Measurements from ENCODE around the gene AFG3L2. TPM values are rescaled to one million over a fixed set of nuclear protein-coding genes. Genes with fewer than 3 reads are reported as not detected.
A peak's percentile ranks its signal among the peaks of the same experiment; 100 is the strongest.

AFG3L2 gene
- total and polyA plus RNA-seq, 2 experiments from 2014 or later: 44.1 to 60.8 TPM

GRCh38 chr18:12362473-12363174 is 14.4 kb downstream of the AFG3L2 start:
- peaks cover 61% of the 10 kb centered on the region for H3K79me2 ChIP-seq
- H3K4me3 ChIP-seq: no peak overlapping the region
- TF ChIP-seq EZH2phosphoT487 (IDR thresholded peaks at IDR 0.05; ENCODE audit: low read depth, severe bottlenecking, unreplicated experiment) (no peak), CTCF (IDR thresholded peaks at IDR 0.05; ENCODE audit: poor library complexity) (no peak)
- peaks cover 6% of the 10 kb centered on the region for H4K20me1 ChIP-seq (ENCODE audit: insufficient read depth, poor library complexity, severe bottlenecking)
- no peaks in the 10 kb centered on the region for H3K9me3 ChIP-seq (ENCODE audit: low read depth)
- WGBS (ENCODE audit: low lambda C conversion rate, missing lambda C conversion rate): 86% methylated on average over 11 of the region's 11 CpGs
- peaks cover 4% of the 10 kb centered on the region for H3K4me1 ChIP-seq (ENCODE audit: insufficient read depth)
- H3K27me3 ChIP-seq: no peaks in the 10 kb centered on the region
- H3K9me2 ChIP-seq (replicated peaks; ENCODE audit: insufficient read depth): no peaks in the 10 kb centered on the region
- H3K27ac ChIP-seq: no peak overlapping the region
- DNase-seq (ENCODE audit: low spot score): no peak
- H3K36me3 ChIP-seq (replicated peaks; ENCODE audit: insufficient read depth, low read depth): no peaks in the 10 kb centered on the region
- H3K4me2 ChIP-seq: no peak overlapping the region
- H2AFZ ChIP-seq: no peak overlapping the region

- H3K4me2 ChIP-seq: no peak overlapping the region
- no peaks in the 10 kb centered on the region for H3K36me3 ChIP-seq (replicated peaks; ENCODE audit: insufficient read depth, low read depth)
- DNase-seq (ENCODE audit: low spot score): no peak
- H2AFZ ChIP-seq: no peak overlapping the region
- 84% methylated on average over 3 of the region's 3 CpGs for WGBS (ENCODE audit: low lambda C conversion rate, missing lambda C conversion rate)
- H3K27ac ChIP-seq: no peak overlapping the region
- H3K4me1 ChIP-seq (ENCODE audit: insufficient read depth): peaks cover 4% of the 10 kb centered on the region
- TF ChIP-seq EZH2 (IDR thresholded peaks at IDR 0.05; ENCODE audit: borderline replicate concordance): no peak
- TF ChIP-seq EZH2phosphoT487 (IDR thresholded peaks at IDR 0.05; ENCODE audit: low read depth, severe bottlenecking, unreplicated experiment): no peak
- no peak for TF ChIP-seq CTCF (IDR thresholded peaks at IDR 0.05; ENCODE audit: poor library complexity)
- H3K4me3 ChIP-seq: no peak overlapping the region
- H3K9me3 ChIP-seq (ENCODE audit: low read depth): no peaks in the 10 kb centered on the region
- no peaks in the 10 kb centered on the region for H4K20me1 ChIP-seq (ENCODE audit: insufficient read depth, poor library complexity, severe bottlenecking)
- no peaks in the 10 kb centered on the region for H3K27me3 ChIP-seq
- H3K9me2 ChIP-seq (replicated peaks; ENCODE audit: insufficient read depth): no peaks in the 10 kb centered on the region
- H3K79me2 ChIP-seq: peaks cover 60% of the 10 kb centered on the region
Observed at GRCh38 chr18:12361770-12362378, 15.2 kb downstream of the AFG3L2 start.

- TF ChIP-seq CTCF (IDR thresholded peaks at IDR 0.05; ENCODE audit: poor library complexity) (no peak), EZH2phosphoT487 (IDR thresholded peaks at IDR 0.05; ENCODE audit: low read depth, severe bottlenecking, unreplicated experiment) (no peak), EZH2 (IDR thresholded peaks at IDR 0.05; ENCODE audit: borderline replicate concordance) (no peak)
- Histone ChIP-seq H3K4me2 (no peak overlapping the region), H3K79me2 (peaks cover 43% of the 10 kb centered on the region), H2AFZ (no peak overlapping the region), H3K4me3 (no peak overlapping the region), H3K9me2 (replicated peaks; ENCODE audit: insufficient read depth) (no peaks in the 10 kb centered on the region), H3K36me3 (replicated peaks; ENCODE audit: insufficient read depth, low read depth) (no peaks in the 10 kb centered on the region), H3K27me3 (no peaks in the 10 kb centered on the region), H4K20me1 (ENCODE audit: insufficient read depth, poor library complexity, severe bottlenecking) (no peaks in the 10 kb centered on the region), H3K4me1 (ENCODE audit: insufficient read depth) (no peaks in the 10 kb centered on the region), H3K27ac (peak overlapping the region; percentile 69), H3K9me3 (ENCODE audit: low read depth) (no peaks in the 10 kb centered on the region)
- peak; percentile 34 for DNase-seq (ENCODE audit: low spot score)
- 79% methylated on average over 5 of the region's 5 CpGs for WGBS (ENCODE audit: low lambda C conversion rate, missing lambda C conversion rate)
Observed at GRCh38 chr18:12359515-12359927, 17.5 kb downstream of the AFG3L2 start.
